Activated naive CD8-positive, alpha-beta T cell treated with anti-CD3 and anti-CD28 coated beads, Interleukin-2, amount 10 ng/mL, durations not matched to agents 7 days and 5 days (primary cell): ENCODE measurements around the gene ELFN1. TPM values are rescaled to one million over a fixed set of nuclear protein-coding genes. Genes with fewer than 3 reads are reported as not detected.

Experiments used
- ATAC-seq: fragments of 150-1000 bp; cut with Tn5 transposase; one replicate; pipeline ENCODE4 v1.10.0; 2021; ENCODE audit warnings: low read depth, moderate library complexity
- POLR2A ChIA-PET: fragments of 350-600 bp; sonication (Branson Sonifier 250); formaldehyde crosslinking; loops from one replicate; lab custom pipeline; 2021; ENCODE audit warnings: antibody characterized with exemption; lab: Charles Lee
- DNase-seq: peaks from one replicate; pipeline ENCODE4 v3.0.0; 2021
- H3K27ac Mint-ChIP-seq: one replicate; pipeline ENCODE4 v1.8.0; 2022; ENCODE audit warnings: mild to moderate bottlenecking, mixed read lengths
- H3K27me3 Mint-ChIP-seq: one replicate; pipeline ENCODE4 v1.8.0; 2022; ENCODE audit warnings: mild to moderate bottlenecking, moderate library complexity, mixed read lengths
- H3K36me3 Mint-ChIP-seq: one replicate; pipeline ENCODE4 v1.8.0; 2021; ENCODE audit warnings: mild to moderate bottlenecking, mixed read lengths
- H3K4me1 Mint-ChIP-seq: one replicate; pipeline ENCODE4 v1.8.0; 2021; ENCODE audit warnings: mixed read lengths
- H3K4me3 Mint-ChIP-seq: one replicate; pipeline ENCODE4 v1.8.0; 2022; ENCODE audit warnings: mild to moderate bottlenecking, moderate library complexity, mixed read lengths
- H3K9me3 Mint-ChIP-seq: one replicate; pipeline ENCODE4 v1.8.0; 2021; ENCODE audit warnings: mixed read lengths
- total RNA-seq, 2 experiments: library from RNA; stranded (reverse); gene quantifications; one replicate each; pipeline ENCODE4 v1.2.3, GENCODE V29; 2021

Gene ELFN1
- total RNA-seq, 2 experiments from 2014 or later: not detected

DNA sequence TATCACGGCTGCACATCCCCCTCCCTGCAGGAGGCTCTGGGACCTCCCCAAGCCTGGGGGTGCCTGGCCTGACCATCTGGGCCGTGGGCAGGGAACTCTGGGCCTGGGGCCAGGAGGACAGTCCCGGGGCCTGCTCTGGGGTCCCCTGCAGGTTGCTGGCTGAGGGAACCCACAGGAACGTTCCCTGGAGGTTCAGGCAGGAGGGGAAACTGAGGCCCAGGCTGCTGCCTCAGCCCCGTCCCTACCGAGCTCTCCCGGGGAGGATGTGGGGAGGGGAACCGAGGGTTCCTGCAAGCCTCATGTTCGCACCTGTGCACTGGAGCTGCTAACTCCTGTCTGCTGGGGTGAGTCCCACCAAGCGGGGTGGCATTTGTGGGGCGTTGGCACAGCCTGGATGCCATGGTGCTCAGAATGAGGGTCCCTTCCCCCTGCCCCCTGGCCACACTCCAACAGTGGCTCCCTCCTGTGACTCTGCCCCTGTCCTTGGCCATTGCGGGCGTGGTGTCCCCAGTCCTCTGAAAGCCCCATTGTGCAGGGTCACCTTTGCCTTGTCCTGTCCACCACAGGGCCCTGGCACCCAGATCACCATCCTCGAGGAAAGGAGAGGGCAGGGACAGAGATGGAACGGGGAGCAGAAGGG is 9.4 kb downstream of the ELFN1 start:
- peaks cover 2% of the 10 kb centered on the region for H3K36me3 Mint-ChIP-seq

DNA sequence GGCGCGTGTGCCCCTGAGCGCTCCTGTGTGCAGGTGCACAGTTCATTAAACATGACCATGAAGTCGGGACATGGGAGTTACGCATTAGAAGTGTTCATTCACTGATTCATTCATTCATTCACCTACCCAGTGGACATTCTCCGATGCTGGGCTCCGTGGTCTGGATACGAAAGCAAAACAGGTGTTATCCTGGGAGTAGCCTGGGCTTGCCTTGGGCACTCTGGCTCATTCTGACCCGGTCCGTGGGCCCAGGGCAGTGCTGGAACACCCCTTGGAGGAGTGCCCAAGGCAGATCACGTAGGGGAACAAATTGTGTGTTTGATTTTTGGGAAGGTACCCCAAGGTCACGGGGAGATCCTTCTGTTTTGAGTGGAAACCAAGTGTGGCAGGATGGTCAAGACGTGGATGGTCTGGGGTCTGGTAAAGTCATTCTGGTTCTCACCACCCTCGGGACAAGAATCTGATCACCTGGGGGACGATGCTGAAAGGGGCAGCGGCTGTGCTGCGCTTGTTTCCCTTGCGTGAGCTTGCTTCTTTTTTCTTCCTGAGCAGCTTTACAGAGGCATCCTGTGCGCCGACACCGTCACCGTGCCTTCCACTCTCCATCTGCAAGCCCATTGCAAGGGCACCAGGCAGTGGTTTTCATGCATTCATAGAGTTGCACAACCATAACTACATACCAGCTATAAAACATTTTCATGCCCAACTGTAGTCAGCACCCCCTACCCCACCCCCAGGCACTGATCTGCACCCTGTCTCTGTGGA is 10.1 kb downstream of the ELFN1 start:
- peaks cover 10% of the 10 kb centered on the region for H3K27me3 Mint-ChIP-seq
- no peak overlapping the region for H3K4me3 Mint-ChIP-seq
- DNase-seq (no peak), ATAC-seq (no peak)
- H3K27ac Mint-ChIP-seq: no peak overlapping the region
- POLR2A ChIA-PET: no interaction called here
- H3K9me3 Mint-ChIP-seq: peaks cover 13% of the 10 kb centered on the region
- H3K36me3 Mint-ChIP-seq: peaks cover 2% of the 10 kb centered on the region
- no peaks in the 10 kb centered on the region for H3K4me1 Mint-ChIP-seq

More for the DNA sequence above, 9.4 kb downstream of the ELFN1 start:
- POLR2A ChIA-PET: no interaction called here
- DNase-seq (no peak), ATAC-seq (no peak)
- Mint-ChIP-seq H3K9me3 (peaks cover 9% of the 10 kb centered on the region), H3K27me3 (peaks cover 10% of the 10 kb centered on the region), H3K4me3 (no peak overlapping the region), H3K27ac (no peak overlapping the region), H3K4me1 (no peaks in the 10 kb centered on the region)

DNA sequence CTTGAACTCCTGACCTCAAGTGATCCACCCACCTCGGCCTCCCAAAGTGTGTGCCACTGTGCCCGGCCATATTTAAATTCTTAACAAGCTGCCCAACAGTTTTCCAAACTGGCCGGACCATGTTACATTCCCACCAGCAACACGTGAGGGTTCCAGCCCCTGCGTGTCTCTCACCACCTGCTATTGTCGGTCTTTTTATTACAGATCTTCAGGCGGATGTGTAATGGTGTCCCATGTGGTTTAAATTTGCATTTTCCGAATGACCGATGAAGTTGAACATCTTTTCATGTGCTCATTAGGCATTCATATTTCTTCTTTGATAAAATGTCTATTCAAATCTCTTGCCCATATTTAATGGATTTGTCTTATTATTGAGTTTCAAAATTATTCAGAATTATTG is 11.5 kb downstream of the ELFN1 start:
- Mint-ChIP-seq H3K36me3 (peaks cover 2% of the 10 kb centered on the region), H3K4me3 (no peak overlapping the region), H3K4me1 (no peaks in the 10 kb centered on the region), H3K27ac (no peak overlapping the region), H3K9me3 (peaks cover 19% of the 10 kb centered on the region), H3K27me3 (peaks cover 10% of the 10 kb centered on the region)
- ATAC-seq (no peak), DNase-seq (no peak)
- POLR2A ChIA-PET: no interaction called here

DNA sequence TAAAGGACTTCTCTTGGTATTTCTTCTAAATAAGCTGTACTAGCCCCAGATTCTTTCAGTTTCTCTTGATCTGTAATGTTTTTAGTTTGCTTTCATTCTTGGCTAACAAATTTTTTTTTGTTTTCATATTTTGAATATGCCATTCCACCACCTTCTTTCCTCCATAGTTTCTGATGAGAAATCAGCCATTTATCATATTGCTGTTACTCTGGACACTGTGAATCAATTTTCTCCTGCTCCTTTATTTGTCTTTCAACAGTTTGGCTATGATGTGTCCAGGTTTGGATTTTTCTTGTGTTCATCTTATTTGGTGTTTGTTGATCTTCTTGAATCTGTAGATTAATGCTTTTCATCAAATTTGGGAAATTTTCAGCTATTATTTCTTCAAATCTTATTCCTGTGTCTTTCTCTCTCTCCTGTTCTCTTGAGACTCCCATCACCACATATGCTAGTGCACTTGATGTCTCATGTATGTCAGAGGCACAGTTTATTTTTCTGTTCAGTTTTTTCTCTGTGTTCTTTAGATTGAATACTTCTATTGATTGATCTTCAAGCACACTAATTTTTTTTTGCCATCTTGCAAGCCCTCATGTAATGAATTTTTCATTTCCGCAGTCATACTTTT is 15.0 kb downstream of the ELFN1 start:
- H3K27ac Mint-ChIP-seq: no peak overlapping the region
- DNase-seq (no peak), ATAC-seq (no peak)
- no peak overlapping the region for H3K4me3 Mint-ChIP-seq
- no peaks in the 10 kb centered on the region for H3K4me1 Mint-ChIP-seq
- H3K36me3 Mint-ChIP-seq: peaks cover 2% of the 10 kb centered on the region
- peaks cover 21% of the 10 kb centered on the region for H3K9me3 Mint-ChIP-seq
- POLR2A ChIA-PET: no interaction called here
- H3K27me3 Mint-ChIP-seq: peaks cover 7% of the 10 kb centered on the region

DNA sequence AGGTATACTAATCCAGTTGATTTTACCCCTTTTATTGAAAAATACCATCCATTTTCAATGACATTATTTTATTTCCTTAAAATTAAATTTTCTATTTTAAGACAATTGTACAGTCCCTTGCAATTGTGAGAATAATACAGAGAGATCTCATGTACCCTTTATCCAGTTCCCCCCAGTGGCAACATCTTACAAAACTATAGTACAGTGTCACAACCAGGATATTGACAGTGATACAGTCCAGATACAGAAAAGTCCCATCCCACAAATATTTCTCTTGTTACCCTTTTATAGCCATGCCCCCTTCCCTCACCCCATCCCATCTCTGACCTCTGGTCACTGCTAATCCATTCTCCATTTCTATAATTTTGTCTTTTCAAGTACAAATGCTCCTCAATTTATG is 18.5 kb downstream of the ELFN1 start:
- no peak overlapping the region for H3K4me3 Mint-ChIP-seq
- peaks cover 16% of the 10 kb centered on the region for H3K9me3 Mint-ChIP-seq
- H3K27me3 Mint-ChIP-seq: peaks cover 3% of the 10 kb centered on the region
- no peaks in the 10 kb centered on the region for H3K36me3 Mint-ChIP-seq
- POLR2A ChIA-PET: no interaction called here
- ATAC-seq (no peak), DNase-seq (no peak)
- no peak overlapping the region for H3K27ac Mint-ChIP-seq
- H3K4me1 Mint-ChIP-seq: no peaks in the 10 kb centered on the region

DNA sequence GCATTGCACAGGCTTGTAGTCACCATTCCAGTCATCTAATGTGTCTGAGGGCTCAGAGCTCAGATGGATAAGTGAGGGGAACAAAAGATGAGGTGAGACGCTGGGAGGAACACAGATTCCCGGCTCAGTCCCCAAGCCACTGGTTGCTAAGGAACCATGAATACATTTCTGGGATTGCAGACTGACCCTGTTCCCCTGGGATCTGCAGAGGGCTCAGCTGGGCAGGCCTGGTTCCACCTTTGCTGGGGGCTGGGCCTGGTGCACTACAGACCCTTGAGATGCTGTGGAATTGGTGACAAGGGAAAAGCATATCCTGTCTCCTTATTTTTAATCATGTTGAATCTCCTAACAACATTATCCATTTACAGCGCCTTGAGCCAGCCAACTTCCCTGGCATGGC is 19.2 kb downstream of the ELFN1 start:
- DNase-seq (no peak), ATAC-seq (no peak)
- no peak overlapping the region for H3K4me3 Mint-ChIP-seq
- H3K27ac Mint-ChIP-seq: no peak overlapping the region
- no peaks in the 10 kb centered on the region for H3K36me3 Mint-ChIP-seq
- POLR2A ChIA-PET: no interaction called here
- H3K9me3 Mint-ChIP-seq: peaks cover 12% of the 10 kb centered on the region
- peaks cover 2% of the 10 kb centered on the region for H3K27me3 Mint-ChIP-seq
- no peaks in the 10 kb centered on the region for H3K4me1 Mint-ChIP-seq

DNA sequence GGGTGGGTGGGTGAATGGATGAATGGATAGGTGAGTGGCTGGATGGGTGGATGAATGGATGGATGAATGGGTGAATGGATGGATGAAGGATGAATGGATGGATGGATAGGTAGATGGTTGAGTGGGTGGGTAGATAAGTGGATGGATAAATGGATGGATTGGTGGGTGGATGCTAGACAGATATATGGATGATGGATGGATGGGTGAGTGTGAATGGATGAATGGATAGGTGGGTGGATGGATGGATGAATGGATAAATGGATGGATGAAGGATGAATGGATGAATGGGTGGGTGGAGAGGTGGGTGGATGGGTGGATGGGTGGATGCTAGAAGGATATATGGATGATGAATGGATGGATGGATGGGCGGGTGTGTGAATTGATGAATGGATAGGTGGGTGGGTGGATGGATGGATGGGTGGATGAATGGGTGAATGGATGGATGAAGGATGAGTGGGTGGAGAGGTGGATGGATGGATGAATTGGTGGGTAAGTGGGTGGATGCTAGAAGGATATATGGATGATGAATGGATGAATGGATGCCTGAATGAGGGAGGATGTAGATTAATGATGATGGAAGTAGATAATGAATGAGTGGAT is 20.4 kb downstream of the ELFN1 start:
- H3K27me3 Mint-ChIP-seq: peaks cover 2% of the 10 kb centered on the region
- no peak for ATAC-seq
- H3K9me3 Mint-ChIP-seq: peaks cover 5% of the 10 kb centered on the region
- no peaks in the 10 kb centered on the region for H3K36me3 Mint-ChIP-seq
- POLR2A ChIA-PET: no interaction called here
- no peaks in the 10 kb centered on the region for H3K4me1 Mint-ChIP-seq
- no peak overlapping the region for H3K4me3 Mint-ChIP-seq
- no peak for DNase-seq
- no peak overlapping the region for H3K27ac Mint-ChIP-seq

DNA sequence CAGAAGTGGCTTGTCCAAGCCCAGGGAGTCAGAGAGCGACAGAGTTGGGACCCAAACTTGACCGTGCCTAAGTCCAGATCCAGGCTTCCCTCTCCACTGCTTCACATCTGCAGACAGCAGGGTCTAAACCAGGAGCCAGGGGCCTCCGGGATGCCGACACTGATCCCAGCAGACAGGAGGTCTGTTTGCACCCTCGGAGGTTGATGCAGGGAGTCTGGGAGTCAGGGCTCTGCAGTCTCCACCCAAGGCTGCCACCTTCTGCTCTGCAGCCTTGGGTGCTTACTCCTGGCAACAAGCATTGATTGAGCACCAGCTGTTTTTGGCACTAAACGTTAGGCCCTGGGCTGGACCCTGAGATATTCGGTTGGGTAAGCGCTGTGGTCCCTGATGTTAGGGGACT is 21.0 kb downstream of the ELFN1 start:
- no peaks in the 10 kb centered on the region for H3K36me3 Mint-ChIP-seq
- POLR2A ChIA-PET: no interaction called here
- peaks cover 5% of the 10 kb centered on the region for H3K9me3 Mint-ChIP-seq
- no peaks in the 10 kb centered on the region for H3K4me1 Mint-ChIP-seq
- no peak overlapping the region for H3K4me3 Mint-ChIP-seq
- peaks cover 2% of the 10 kb centered on the region for H3K27me3 Mint-ChIP-seq
- H3K27ac Mint-ChIP-seq: no peak overlapping the region
- DNase-seq (peak; percentile 11), ATAC-seq (no peak)

DNA sequence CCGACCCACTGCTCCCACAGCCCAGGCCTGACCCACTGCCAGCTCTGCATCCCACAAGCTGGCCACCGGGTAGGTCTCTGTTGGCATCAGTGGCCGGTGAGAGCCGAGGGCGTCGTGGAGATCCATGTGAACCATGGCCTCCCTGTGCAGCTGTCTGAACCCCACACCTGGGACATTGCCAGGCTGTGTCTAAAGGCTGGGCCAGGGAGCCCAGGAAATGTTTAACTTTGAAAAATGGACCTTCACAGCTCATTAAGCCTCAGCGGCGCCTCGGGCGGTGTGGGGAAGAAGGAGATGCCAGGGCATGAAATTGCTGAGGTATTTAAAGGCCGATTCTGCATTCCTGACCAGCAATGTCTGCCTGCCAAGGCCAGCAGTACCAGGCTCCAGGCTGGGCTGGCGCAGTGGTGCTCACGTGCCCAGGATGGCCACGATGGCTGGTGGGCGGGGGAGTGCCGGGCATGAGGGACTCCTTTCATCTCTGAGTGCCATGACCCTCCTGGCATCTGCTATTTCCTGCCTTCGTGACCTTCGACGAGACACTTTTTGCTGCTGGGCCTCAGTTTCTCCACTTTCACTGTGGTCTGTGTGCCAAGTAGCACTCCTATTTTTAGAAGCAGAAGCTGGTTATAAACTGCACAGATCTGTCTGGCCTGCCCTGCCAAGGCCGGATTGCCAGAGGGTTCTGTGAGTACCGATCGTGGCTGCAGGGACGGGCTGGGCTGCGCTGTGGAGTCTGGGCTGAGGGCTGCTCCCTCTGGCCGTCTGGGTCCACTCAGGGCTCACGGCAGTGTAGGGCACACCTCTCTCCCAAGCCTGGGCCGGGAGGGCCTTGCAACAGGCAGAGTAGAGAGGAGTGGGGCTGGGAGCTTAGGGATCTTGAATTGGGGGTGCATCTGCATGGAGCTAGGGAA is 21.8 kb downstream of the ELFN1 start:
- Mint-ChIP-seq H3K36me3 (no peaks in the 10 kb centered on the region), H3K27ac (no peak overlapping the region), H3K9me3 (peaks cover 2% of the 10 kb centered on the region), H3K4me1 (no peaks in the 10 kb centered on the region), H3K27me3 (peaks cover 2% of the 10 kb centered on the region), H3K4me3 (no peak overlapping the region)
- POLR2A ChIA-PET: interaction anchor here (0.6 kb wide), 1 partner anchor 111 kb away, joined by 3 read pairs; no protein-coding TSS in a partner anchor
- DNase-seq: peak; percentile 9
- no peak for ATAC-seq

DNA sequence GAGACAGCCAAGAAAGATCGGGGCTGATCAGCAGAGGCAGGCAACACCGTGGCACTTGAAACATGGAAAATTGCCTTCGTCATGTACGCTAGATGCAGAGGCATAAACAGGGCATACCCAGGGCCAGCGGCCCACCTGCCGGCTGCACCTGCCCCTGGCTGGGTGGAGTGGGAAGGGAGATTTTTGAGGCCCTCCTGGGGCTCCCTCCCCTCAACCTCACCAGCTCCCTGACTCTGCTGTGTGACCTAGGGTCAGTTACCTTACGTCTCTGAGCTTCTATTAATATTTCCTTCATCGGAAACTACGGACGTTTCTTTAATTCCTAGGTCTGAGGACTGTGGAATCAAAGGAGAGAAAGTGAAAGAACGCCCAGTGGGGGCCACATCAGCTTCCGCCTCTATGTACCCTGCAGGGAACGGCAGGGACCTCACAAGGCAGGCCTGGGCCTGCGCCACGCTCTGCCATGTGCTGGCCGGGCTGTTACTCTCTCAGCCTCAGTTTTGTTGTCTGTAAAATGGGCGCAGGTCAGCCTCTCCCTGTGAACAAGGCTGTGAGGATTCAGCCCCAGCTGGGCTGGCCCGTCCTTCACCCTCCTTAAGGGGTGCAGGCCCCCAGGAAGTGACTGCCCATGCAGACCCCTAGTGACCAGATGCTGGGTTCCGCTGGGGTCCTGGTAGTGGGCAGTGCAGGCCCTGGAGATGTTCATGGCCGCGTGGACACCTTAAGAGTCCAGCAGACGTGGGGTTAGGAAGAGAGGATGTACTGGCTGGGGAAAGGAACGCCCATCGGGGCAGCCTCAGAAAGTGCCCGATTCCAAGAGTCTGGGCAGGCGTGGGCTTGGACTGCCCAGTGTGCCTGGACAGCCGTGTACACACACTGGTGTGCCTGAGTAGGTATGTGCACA is 22.7 kb downstream of the ELFN1 start:
- POLR2A ChIA-PET: interaction anchor here (0.6 kb wide), 1 partner anchor 112 kb away, joined by 3 read pairs; no protein-coding TSS in a partner anchor
- H3K9me3 Mint-ChIP-seq: peaks cover 2% of the 10 kb centered on the region
- H3K27ac Mint-ChIP-seq: no peak overlapping the region
- no peak overlapping the region for H3K4me3 Mint-ChIP-seq
- H3K27me3 Mint-ChIP-seq: no peaks in the 10 kb centered on the region
- DNase-seq (peak; percentile 15), ATAC-seq (no peak)
- no peaks in the 10 kb centered on the region for H3K36me3 Mint-ChIP-seq
- H3K4me1 Mint-ChIP-seq: no peaks in the 10 kb centered on the region

DNA sequence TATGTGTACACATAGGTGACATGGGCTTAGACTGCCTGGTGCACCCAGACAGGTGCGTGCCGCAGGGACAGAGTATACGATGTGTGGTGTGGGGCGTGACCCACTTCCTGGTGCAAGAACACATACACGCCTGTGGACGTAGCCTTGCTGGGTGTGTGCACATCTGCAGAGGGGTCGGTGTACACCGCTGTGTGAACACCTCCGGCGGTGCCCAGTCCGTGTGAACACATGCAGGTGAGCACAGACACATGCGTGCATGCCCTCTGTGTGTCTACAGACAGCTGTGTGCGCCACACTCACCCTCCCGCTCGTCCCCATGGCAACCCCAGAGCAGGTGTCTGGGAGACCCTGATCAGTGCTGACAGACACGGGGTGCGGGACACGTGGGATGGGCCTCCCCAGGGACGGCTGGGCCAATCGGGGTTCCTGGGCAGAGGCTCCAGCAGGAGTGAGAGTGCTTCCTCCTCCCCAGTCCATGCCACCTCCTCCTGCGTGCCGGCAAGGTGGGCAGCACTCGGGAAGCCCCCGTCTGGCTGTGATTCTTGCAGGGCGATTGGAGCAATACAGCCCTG is 23.4 kb downstream of the ELFN1 start:
- Mint-ChIP-seq H3K9me3 (peaks cover 2% of the 10 kb centered on the region), H3K4me3 (no peak overlapping the region), H3K27ac (no peak overlapping the region), H3K36me3 (no peaks in the 10 kb centered on the region), H3K27me3 (no peaks in the 10 kb centered on the region), H3K4me1 (no peaks in the 10 kb centered on the region)
- POLR2A ChIA-PET: no interaction called here
- peak; percentile 17 for DNase-seq
- no peak for ATAC-seq
